ENCODE data around the gene IFNAR2. TPM values are rescaled to one million over a fixed set of nuclear protein-coding genes. Genes with fewer than 3 reads are reported as not detected.

Gene IFNAR2
- polyA plus RNA-seq, 1 of the 3 experiments (the other 2 are of a cell fraction) = 10.4 TPM

DNA sequence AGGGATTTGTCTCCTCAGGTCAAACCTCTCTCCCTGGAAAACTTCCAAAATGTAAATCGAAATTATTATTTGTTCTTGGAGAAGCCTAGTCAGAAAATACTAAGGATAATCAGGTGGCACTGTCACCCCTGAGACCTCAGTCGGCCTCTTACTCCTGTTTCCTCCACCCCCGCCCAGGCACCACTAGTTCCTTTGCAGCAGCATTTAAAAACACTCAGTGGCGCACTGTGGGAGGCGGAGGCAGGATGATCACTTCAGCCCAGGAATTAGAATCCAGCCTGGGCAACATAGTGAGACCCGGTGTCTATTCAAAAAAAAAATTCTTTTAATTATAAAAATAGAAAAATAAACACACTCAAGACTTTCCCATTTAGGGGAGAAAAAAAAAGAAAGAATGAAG, 18.0 kb upstream of the IFNAR2 start (continued):
- no peak for TF ChIP-seq EP300 (IDR thresholded peaks at IDR 0.05; ENCODE audit: borderline replicate concordance in 1 of 2, low read depth in 1 of 2, low read length in 1 of 2)
- TF ChIP-seq RXRA (IDR thresholded peaks at IDR 0.05; ENCODE audit: borderline replicate concordance, low read depth) = no peak
- no peak for TF ChIP-seq RAD21 (IDR thresholded peaks at IDR 0.05; ENCODE audit: low read length)
- TF ChIP-seq RCOR1 (IDR thresholded peaks at IDR 0.05; ENCODE audit: low read length) = no peak
- TF ChIP-seq EZH2phosphoT487 (IDR thresholded peaks at IDR 0.05; ENCODE audit: borderline replicate concordance, low read depth) = no peak

DNA sequence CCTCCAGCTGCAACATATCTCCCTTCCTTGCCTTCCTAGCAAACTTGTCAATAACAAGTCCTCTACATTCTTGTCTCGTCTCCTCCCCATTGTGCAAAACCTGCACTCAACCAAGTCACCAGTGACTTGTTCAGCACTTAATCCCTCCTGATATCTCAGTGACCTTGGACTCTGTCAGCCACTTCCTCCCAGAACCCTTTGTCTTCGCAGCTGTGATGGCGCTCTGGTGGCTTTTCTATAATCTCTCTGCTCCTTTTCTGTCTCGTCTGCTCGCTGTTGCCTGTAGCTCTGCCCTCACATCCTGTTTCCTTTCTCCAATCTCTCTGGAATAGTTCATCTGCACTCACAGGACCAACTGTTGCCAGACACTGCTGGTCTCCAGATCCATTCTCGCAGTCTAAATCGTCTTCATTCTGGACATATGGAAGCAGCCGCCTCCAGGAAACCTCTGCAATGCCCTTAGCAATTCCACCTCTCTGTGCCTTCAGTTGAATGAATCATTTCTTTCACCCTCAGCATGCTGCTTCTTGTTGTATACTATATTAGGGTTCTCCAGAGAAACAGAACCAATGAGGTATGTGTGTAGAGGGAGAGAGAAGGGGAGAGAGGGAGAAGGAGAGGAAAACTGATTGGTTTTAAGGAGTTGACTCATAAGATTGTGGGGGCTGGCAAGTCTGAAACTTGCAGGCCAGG, 17.4 kb upstream of the IFNAR2 start:
- H3K27ac ChIP-seq (ENCODE audit: low read depth in 2 of 2, low read length in 1 of 2) = no peak overlapping the region

More for the DNA sequence above, 17.4 kb upstream of the IFNAR2 start:
- Histone ChIP-seq H3K9ac (no peak overlapping the region), H3K9me2 (no peaks in the 10 kb centered on the region), H3K36me3 (replicated peaks in 1 of 2; ENCODE audit: control insufficient read depth in 1 of 2, insufficient read depth in 2 of 2, low read length in 1 of 2) (no peaks in the 10 kb centered on the region), H3K27me3 (ENCODE audit: insufficient read depth) (peaks cover 8% of the 10 kb centered on the region; the same call in 1 of the 2 replicates), H3K4me2 (no peak overlapping the region), H2AFZ (ENCODE audit: low read depth) (no peak overlapping the region), H3K4me1 (ENCODE audit: control insufficient read depth in 1 of 2, insufficient read depth in 2 of 2, low read depth in 1 of 2, low read length in 1 of 2) (no peaks in the 10 kb centered on the region; a peak in 1 of 4 replicates), H4K20me1 (ENCODE audit: insufficient read depth) (no peaks in the 10 kb centered on the region), H3K4me3 (ENCODE audit: low read depth in 2 of 2, low read length in 1 of 2) (no peak overlapping the region), H3K9me3 (no peaks in the 10 kb centered on the region), H3K79me2 (ENCODE audit: insufficient read depth) (no peaks in the 10 kb centered on the region), H3F3A (replicated peaks; ENCODE audit: insufficient read depth) (no peaks in the 10 kb centered on the region)
- DNase-seq = no peak
- 64% methylated on average over 8 of the region's 8 CpGs for WGBS (ENCODE audit: low lambda C conversion rate)
- TF ChIP-seq NFIC (IDR thresholded peaks at IDR 0.05; ENCODE audit: borderline replicate concordance) = no peak
- no peak for TF ChIP-seq RAD21 (IDR thresholded peaks at IDR 0.05; ENCODE audit: low read length)
- no peak for TF ChIP-seq EZH2phosphoT487 (IDR thresholded peaks at IDR 0.05; ENCODE audit: borderline replicate concordance, low read depth)
- no peak for TF ChIP-seq MXI1 (IDR thresholded peaks at IDR 0.05; ENCODE audit: low read depth, low read length)
- TF ChIP-seq YY1 (IDR thresholded peaks at IDR 0.05; ENCODE audit: low read depth) = no peak
- no peak for TF ChIP-seq RCOR1 (IDR thresholded peaks at IDR 0.05; ENCODE audit: low read length)
- TF ChIP-seq TAF1 (IDR thresholded peaks at IDR 0.05; ENCODE audit: borderline replicate concordance, low read depth, low read length) = no peak
- no peak for TF ChIP-seq JUND (IDR thresholded peaks at IDR 0.05)
- no peak for TF ChIP-seq FOXM1 (IDR thresholded peaks at IDR 0.05; ENCODE audit: low read depth)
- TF ChIP-seq ZBTB33 (IDR thresholded peaks at IDR 0.05; ENCODE audit: borderline replicate concordance, low read depth) = no peak
- no peak for TF ChIP-seq TEAD4 (IDR thresholded peaks at IDR 0.05; ENCODE audit: borderline replicate concordance, insufficient read depth)
- TF ChIP-seq, protein P1, sequence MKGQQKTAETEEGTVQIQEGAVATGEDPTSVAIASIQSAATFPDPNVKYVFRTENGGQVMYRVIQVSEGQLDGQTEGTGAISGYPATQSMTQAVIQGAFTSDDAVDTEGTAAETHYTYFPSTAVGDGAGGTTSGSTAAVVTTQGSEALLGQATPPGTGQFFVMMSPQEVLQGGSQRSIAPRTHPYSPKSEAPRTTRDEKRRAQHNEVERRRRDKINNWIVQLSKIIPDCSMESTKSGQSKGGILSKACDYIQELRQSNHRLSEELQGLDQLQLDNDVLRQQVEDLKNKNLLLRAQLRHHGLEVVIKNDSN (IDR thresholded peaks at IDR 0.05; ENCODE audit: borderline replicate concordance, low read depth) = no peak
- TF ChIP-seq MAX (IDR thresholded peaks at IDR 0.05; ENCODE audit: low read depth) = no peak
- no peak for TF ChIP-seq POLR2AphosphoS5 (IDR thresholded peaks at IDR 0.05; ENCODE audit: low read depth, low read length)
- TF ChIP-seq USF2 (IDR thresholded peaks at IDR 0.05; ENCODE audit: borderline replicate concordance, low read depth, low read length) = no peak
- TF ChIP-seq FOSL2 (IDR thresholded peaks at IDR 0.05; ENCODE audit: borderline replicate concordance, low read depth) = no peak
- TF ChIP-seq SMC3 (IDR thresholded peaks at IDR 0.05; ENCODE audit: low read depth, low read length) = no peak
- TF ChIP-seq ELF1 (IDR thresholded peaks at IDR 0.05) = no peak
- no peak for TF ChIP-seq TCF12 (IDR thresholded peaks at IDR 0.05)
- CTCF ChIA-PET = interaction anchor here (1.6 kb wide), 1 partner anchor 149 kb away, joined by 4 read pairs; no protein-coding TSS in a partner anchor
- POLR2A ChIA-PET = no interaction called here

All from SK-N-SH (cell line).